Endodermal cell (in vitro differentiated cells): ENCODE data around the gene ZNF684. TPM values are rescaled to one million over a fixed set of nuclear protein-coding genes. Genes with fewer than 3 reads are reported as not detected.
A peak's percentile ranks its signal among the peaks of the same experiment; 100 is the strongest.

ENCODE experiments used
- DNase-seq: peaks from one replicate; pipeline ENCODE4 v3.0.0-alpha.2; 2017
- H3K27ac ChIP-seq: 2 replicates; pipeline ENCODE4 v1.5.1; 2013; ENCODE audit warnings: mild to moderate bottlenecking, low read depth, low read length, moderate library complexity
- H3K27me3 ChIP-seq: 2 replicates; pipeline ENCODE4 v1.6.1; 2013; ENCODE audit warnings: mild to moderate bottlenecking, low read length, moderate library complexity; ENCODE audit not compliant: insufficient read depth, control insufficient read depth, poor library complexity, severe bottlenecking
- H3K36me3 ChIP-seq: 2 replicates; pipeline ENCODE4 v1.7.0; 2013; ENCODE audit warnings: mild to moderate bottlenecking, low read length, moderate library complexity; ENCODE audit not compliant: control insufficient read depth, insufficient read depth
- H3K4me1 ChIP-seq: one replicate; pipeline ENCODE4 v1.7.0; 2013; ENCODE audit warnings: low read length; ENCODE audit not compliant: control insufficient read depth, insufficient read depth
- H3K4me3 ChIP-seq: 2 replicates; pipeline ENCODE4 v1.5.1; 2013; ENCODE audit warnings: mild to moderate bottlenecking, low read length, moderate library complexity
- H3K9ac ChIP-seq: 2 replicates; pipeline ENCODE4 v1.6.1; 2013; ENCODE audit warnings: mild to moderate bottlenecking, low read length, moderate library complexity; ENCODE audit not compliant: poor library complexity, severe bottlenecking; ENCODE audit errors: extremely low read depth
- H3K9me3 ChIP-seq: 2 replicates; pipeline ENCODE4 v1.6.1; 2013; ENCODE audit warnings: mild to moderate bottlenecking, low read length, moderate library complexity; ENCODE audit not compliant: control insufficient read depth
- H3K27ac Mint-ChIP-seq: 2 replicates; pipeline ENCODE4 v1.8.0; 2020; ENCODE audit warnings: mixed read lengths
- H3K27me3 Mint-ChIP-seq: 2 replicates; pipeline ENCODE4 v1.8.0; 2021; ENCODE audit warnings: mild to moderate bottlenecking, mixed read lengths; ENCODE audit not compliant: insufficient read depth
- H3K36me3 Mint-ChIP-seq: 2 replicates; pipeline ENCODE4 v1.8.0; 2020; ENCODE audit warnings: low read depth, mixed read lengths
- H3K4me1 Mint-ChIP-seq: 2 replicates; pipeline ENCODE4 v1.8.0; 2020; ENCODE audit warnings: mixed read lengths
- H3K4me3 Mint-ChIP-seq: 2 replicates; pipeline ENCODE4 v1.8.0; 2020; ENCODE audit warnings: mild to moderate bottlenecking, moderate library complexity, mixed read lengths
- H3K9me3 Mint-ChIP-seq: 2 replicates; pipeline ENCODE4 v1.8.0; 2020; ENCODE audit warnings: mild to moderate bottlenecking, mixed read lengths
- CTCF ChIP-seq: fragments of 200-600 bp; sonication (generic); conservative IDR thresholded peaks from 2 replicates; pipeline ENCODE4 v1.5.0; 2021; ENCODE audit warnings: antibody characterized with exemption, mild to moderate bottlenecking
- WGBS, 2 experiments: methylation state at CpG; one replicate each; pipeline versions ENCODE4 v1.1.5 to v1.1.7; 2013; ENCODE audit warnings: missing lambda C conversion rate in 2 of 2, mixed read lengths in 1 of 2; ENCODE audit not compliant: insufficient coverage in 1 of 2, insufficient read length in 1 of 2; 5-methylcytosine and 5-hydroxymethylcytosine counted together
- total RNA-seq, 2 donors: library from RNA; stranded (reverse); fragmentation: NEBNext Ultra II Directional in 1 of 2; extraction: Animal tissue kit (Norgen Biotek cat#: 25700) in 1 of 2; gene quantifications; 2 replicates in 1 of 2; 3 replicates in 1 of 2; pipeline ENCODE4 v1.2.1, GENCODE V29; 2021

The ZNF684 gene
- total RNA-seq, 2 donors from 2014 or later: 5.1 to 10.4 TPM

- Mint-ChIP-seq H3K36me3 (peaks cover 9% of the 10 kb centered on the region), H3K9me3 (peaks cover 16% of the 10 kb centered on the region), H3K4me1 (peaks cover 13% of the 10 kb centered on the region), H3K4me3 (peak overlapping the region; percentile 97), H3K27ac (peak overlapping the region; percentile 97), H3K27me3 (peaks cover 25% of the 10 kb centered on the region)
- Histone ChIP-seq H3K27ac (no peak overlapping the region), H3K9me3 (peaks cover 6% of the 10 kb centered on the region), H3K4me1 (peaks cover 4% of the 10 kb centered on the region), H3K27me3 (peaks cover 12% of the 10 kb centered on the region), H3K36me3 (no peaks in the 10 kb centered on the region), H3K4me3 (peak overlapping the region; percentile 86), H3K9ac (peak overlapping the region; percentile 69)
- DNase-seq: no peak
- 64 to 65% methylated on average over 5 of the region's 5 CpGs for WGBS, 2 experiments
- no peak for TF ChIP-seq CTCF
Observed at GRCh38 chr1:40530735-40531380, 579 bp upstream of the ZNF684 start.

- Histone ChIP-seq H3K9me3 (no peaks in the 10 kb centered on the region), H3K27me3 (peaks cover 12% of the 10 kb centered on the region), H3K27ac (no peak overlapping the region), H3K4me3 (peak overlapping the region; percentile 86), H3K36me3 (no peaks in the 10 kb centered on the region), H3K4me1 (peaks cover 4% of the 10 kb centered on the region), H3K9ac (peak overlapping the region; percentile 69)
- peaks cover 13% of the 10 kb centered on the region for H3K36me3 Mint-ChIP-seq
- peak overlapping the region; percentile 97 for H3K4me3 Mint-ChIP-seq
- H3K9me3 Mint-ChIP-seq: peaks cover 6% of the 10 kb centered on the region
- 10 to 17% methylated on average over 3 of the region's 3 CpGs for WGBS, 2 experiments
- no peak for DNase-seq
- H3K4me1 Mint-ChIP-seq: peaks cover 13% of the 10 kb centered on the region
- no peak for TF ChIP-seq CTCF
- peaks cover 23% of the 10 kb centered on the region for H3K27me3 Mint-ChIP-seq
- peak overlapping the region; percentile 97 for H3K27ac Mint-ChIP-seq
Observed at GRCh38 chr1:40532062-40532389, 589 bp downstream of the ZNF684 start.

- peak overlapping the region; percentile 97 for H3K4me3 Mint-ChIP-seq
- peak; percentile 84 for TF ChIP-seq CTCF
- H3K9ac ChIP-seq: no peak overlapping the region
- peaks cover 12% of the 10 kb centered on the region for H3K27me3 ChIP-seq
- H3K4me1 Mint-ChIP-seq: peaks cover 13% of the 10 kb centered on the region
- H3K9me3 ChIP-seq: peaks cover under 1% of the 10 kb centered on the region
- peak; percentile 68 for DNase-seq
- peaks cover 6% of the 10 kb centered on the region for H3K9me3 Mint-ChIP-seq
- H3K27ac Mint-ChIP-seq: no peak overlapping the region
- H3K27ac ChIP-seq: no peak overlapping the region
- H3K4me3 ChIP-seq: peak overlapping the region; percentile 86
- H3K27me3 Mint-ChIP-seq: peaks cover 16% of the 10 kb centered on the region
- peaks cover 19% of the 10 kb centered on the region for H3K36me3 Mint-ChIP-seq
- peaks cover 4% of the 10 kb centered on the region for H3K4me1 ChIP-seq
- H3K36me3 ChIP-seq: no peaks in the 10 kb centered on the region
Observed at GRCh38 chr1:40532844-40533424, 1.5 kb downstream of the ZNF684 start.
